ENCODE data around the gene RNF115.

The RNF115 gene

GRCh38 chr1:145692785-145693443 is 131.0 kb downstream of the RNF115 start:
- no peak for DNase-seq

- DNase-seq = no peak
These were observed 133.0 kb downstream of the RNF115 start for GRCh38 chr1:145690587-145691558.

GRCh38 chr1:145689922-145690321 is 134.0 kb downstream of the RNF115 start:
- DNase-seq = no peak

- DNase-seq = no peak
These were observed 135.0 kb downstream of the RNF115 start for GRCh38 chr1:145688924-145689323.
